B cell (primary cell): ENCODE measurements around the gene PABPN1. TPM values are rescaled to one million over a fixed set of nuclear protein-coding genes. Genes with fewer than 3 reads are reported as not detected.

Experiments
- ATAC-seq: fragments of 200-7000 bp; cut with Tn5 transposase; one replicate; pipeline ENCODE4 v1.10.0; 2021; ENCODE audit warnings: low read depth, mild to moderate bottlenecking, moderate number of reproducible peaks, moderate library complexity
- CTCF ChIA-PET: fragments of 350-600 bp; sonication (Branson Sonifier 250); formaldehyde crosslinking; loops from one replicate; lab custom pipeline; 2021; ENCODE audit warnings: antibody characterized with exemption, inconsistent platforms; lab: Charles Lee
- POLR2A ChIA-PET: fragments of 350-600 bp; sonication (Branson Sonifier 250); formaldehyde crosslinking; loops from one replicate; lab custom pipeline; 2021; ENCODE audit warnings: antibody characterized with exemption; lab: Charles Lee
- DNase-seq: peaks from one replicate; pipeline ENCODE4 v3.0.0; 2013
- H2AFZ ChIP-seq: 2 replicates; pipeline ENCODE4 v1.6.1; 2012; ENCODE audit warnings: mild to moderate bottlenecking, low read depth, low read length; ENCODE audit not compliant: insufficient read depth, poor library complexity, severe bottlenecking
- H3K27ac ChIP-seq, 2 donors: 1 replicate in 1 of 2; 2 replicates in 1 of 2; pipeline ENCODE4 v1.5.1; 2012 to 2013; ENCODE audit warnings: low read length in 2 of 2, mild to moderate bottlenecking in 2 of 2, moderate library complexity in 1 of 2
- H3K27me3 ChIP-seq, 4 experiments: fragments of 200-600 bp in 1 of 4; sonication (generic) in 1 of 4; replicated peaks in 1 of 4; 1 replicate in 2 of 4; 2 replicates in 2 of 4; pipeline versions ENCODE4 v1.6.1 to v1.7.0; 2013 to 2016; ENCODE audit warnings: low read length in 3 of 4, mild to moderate bottlenecking in 2 of 4, mixed read lengths in 1 of 4, moderate library complexity in 1 of 4; ENCODE audit not compliant: insufficient read depth in 4 of 4, control insufficient read depth in 3 of 4; ENCODE audit errors: control extremely low read depth in 1 of 4
- H3K36me3 ChIP-seq, 2 experiments: replicated peaks in 1 of 2; 1 replicate in 1 of 2; 2 replicates in 1 of 2; pipeline versions ENCODE4 v1.6.1 to v1.7.1; 2013; ENCODE audit warnings: low read length in 1 of 2; ENCODE audit not compliant: insufficient read depth in 2 of 2, control insufficient read depth in 1 of 2; ENCODE audit errors: control extremely low read depth in 1 of 2, extremely low read depth in 1 of 2
- H3K4me1 ChIP-seq, 2 donors: fragments of 200-600 bp in 1 of 2; sonication (generic) in 1 of 2; 1 replicate in 1 of 2; 2 replicates in 1 of 2; pipeline versions ENCODE4 v1.5.1 to v1.6.1; 2013 to 2017; ENCODE audit warnings: low read length in 2 of 2; ENCODE audit not compliant: control insufficient read depth in 2 of 2, insufficient read depth in 2 of 2
- H3K4me2 ChIP-seq: replicated peaks from 2 replicates; pipeline ENCODE3; 2012; ENCODE audit warnings: mild to moderate bottlenecking, low read depth, low read length; ENCODE audit not compliant: poor library complexity, severe bottlenecking
- H3K4me3 ChIP-seq, 5 experiments: fragments of 200-600 bp in 1 of 5; sonication (generic) in 1 of 5; 1 replicate in 3 of 5; 2 replicates in 2 of 5; pipeline versions ENCODE4 v1.5.1 to v1.7.0; 2011 to 2016; ENCODE audit warnings: low read length in 4 of 5, mild to moderate bottlenecking in 4 of 5, low read depth in 2 of 5, control low read depth in 1 of 5, moderate library complexity in 1 of 5; ENCODE audit not compliant: insufficient read depth in 1 of 5; ENCODE audit errors: control extremely low read depth in 1 of 5, extremely low read depth in 1 of 5
- H3K79me2 ChIP-seq: fragments of 200-600 bp; sonication (generic); one replicate; pipeline ENCODE4 v1.6.0; 2016; ENCODE audit warnings: low read length; ENCODE audit not compliant: control insufficient read depth, insufficient read depth
- H3K9ac ChIP-seq: fragments of 200-600 bp; sonication (generic); 2 replicates; pipeline ENCODE4 v1.6.1; 2017; ENCODE audit warnings: mild to moderate bottlenecking, low read length, moderate library complexity
- H3K9me3 ChIP-seq, 3 donors: one replicate each; pipeline versions ENCODE4 v1.6.1 to v1.7.1; 2013; ENCODE audit warnings: low read length in 2 of 3; ENCODE audit not compliant: control insufficient read depth in 2 of 3, insufficient read depth in 1 of 3; ENCODE audit errors: control extremely low read depth in 1 of 3
- H4K20me1 ChIP-seq: 2 replicates; pipeline ENCODE4 v1.6.0; 2012; ENCODE audit warnings: mild to moderate bottlenecking, low read length; ENCODE audit not compliant: insufficient read depth, control insufficient read depth, poor library complexity, severe bottlenecking
- H3K27ac Mint-ChIP-seq: one replicate; pipeline ENCODE4 v1.8.0; 2021; ENCODE audit warnings: mixed read lengths
- H3K27me3 Mint-ChIP-seq: one replicate; pipeline ENCODE4 v1.8.0; 2021; ENCODE audit warnings: mixed read lengths
- H3K4me1 Mint-ChIP-seq: one replicate; pipeline ENCODE4 v1.8.0; 2021; ENCODE audit warnings: mixed read lengths
- H3K4me3 Mint-ChIP-seq: one replicate; pipeline ENCODE4 v1.8.0; 2021; ENCODE audit warnings: mixed read lengths
- H3K9me3 Mint-ChIP-seq: one replicate; pipeline ENCODE4 v1.8.0; 2022; ENCODE audit warnings: mixed read lengths; ENCODE audit not compliant: insufficient read depth
- EZH2 ChIP-seq: IDR thresholded peaks from 2 replicates; pipeline ENCODE4 v1.6.1; 2012; ENCODE audit warnings: borderline replicate concordance, low read depth, mild to moderate bottlenecking, moderate library complexity, low read length; ENCODE audit not compliant: insufficient read depth, poor library complexity, severe bottlenecking
- WGBS: methylation state at CpG from one replicate; pipeline ENCODE4 v1.1.5; 2013; ENCODE audit warnings: missing lambda C conversion rate; ENCODE audit not compliant: insufficient coverage; 5-methylcytosine and 5-hydroxymethylcytosine counted together
- intact Hi-C: fragments of 100-400 bp; cut with micrococcal nuclease; formaldehyde crosslinking; loops from one replicate; pipeline ENCODE4 v1.10.0; 2022
- polyA plus RNA-seq: library from polyadenylated mRNA; depleted of rRNA; stranded (reverse); fragments of >200 nt; gene quantifications from 2 replicates; pipeline ENCODE4 v1.2.3, GENCODE V29; 2012
- total RNA-seq, 2 donors: library from RNA; stranded (reverse); fragments of 120-200 nt in 1 of 2; gene quantifications; 1 replicate in 1 of 2; 2 replicates in 1 of 2; pipeline versions ENCODE4 v1.2.3 to v1.2.4, GENCODE V29; 2013 to 2022
- TF ChIP-seq, protein P1 (sequence below): fragments of 200-600 bp; IDR thresholded peaks from one replicate; pipeline ENCODE4 v1.8.0; 2022; ENCODE audit warnings: antibody characterized with exemption, mild to moderate bottlenecking

PABPN1 gene
- total and polyA plus RNA-seq, 2 donors (not counting 1 experiment from before 2014, with no cell fraction given) = 283 to 293 TPM

DNA sequence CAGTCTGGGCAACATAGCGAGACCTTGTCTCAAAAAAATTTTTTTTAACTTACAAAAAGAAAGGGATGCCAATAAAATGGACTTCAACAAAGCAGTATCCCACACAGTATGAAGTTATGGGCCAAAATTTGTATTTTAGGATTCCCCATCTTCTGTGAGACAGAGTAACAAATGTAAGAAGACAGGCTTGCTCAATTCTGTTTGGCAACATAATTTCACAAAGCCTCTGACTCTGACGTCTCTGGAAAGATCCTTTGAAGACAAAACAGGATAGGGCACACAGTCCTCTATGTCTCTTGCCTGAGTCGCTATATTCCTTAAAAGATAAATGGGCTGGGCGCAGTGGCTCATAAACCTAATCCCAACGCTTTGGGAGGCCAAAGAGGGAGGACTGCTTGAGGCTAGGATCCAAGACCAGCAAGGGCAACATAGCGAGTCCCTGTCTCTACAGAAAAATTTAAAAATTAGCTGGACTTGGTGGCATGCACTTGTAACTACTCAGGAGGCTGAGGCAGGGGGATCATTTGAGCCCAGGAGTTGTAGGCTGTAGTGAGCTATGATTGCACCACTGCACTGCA, 34.3 kb upstream of the PABPN1 start:
- Histone ChIP-seq H3K79me2 (peaks cover 8% of the 10 kb centered on the region), H3K9me3 (no peaks in the 10 kb centered on the region), H3K4me1 (peaks cover 13 to 17% of the 10 kb centered on the region in 2 donors), H3K9ac (peak overlapping the region; percentile 83), H3K4me3 (peak overlapping the region; percentile 34 to 90 (median 83)), H3K36me3 (no peaks in the 10 kb centered on the region), H3K4me2 (peak overlapping the region; percentile 84), H3K27ac (peak overlapping the region; percentile 49 to 69), H2AFZ (peak overlapping the region; percentile 92), H4K20me1 (no peaks in the 10 kb centered on the region), H3K27me3 (no peaks in the 10 kb centered on the region)
- no peaks in the 10 kb centered on the region for H3K9me3 Mint-ChIP-seq
- H3K4me3 Mint-ChIP-seq = peak overlapping the region; percentile 98
- intact Hi-C loops = loop anchor here (1.0 to 10.0 kb wide), 8 partner anchors 8 to 698 kb away; partner anchors contain the start of genes ACIN1, AP1G2, C14orf119 and DAD1
- TF ChIP-seq EZH2 = no peak
- TF ChIP-seq, protein P1, sequence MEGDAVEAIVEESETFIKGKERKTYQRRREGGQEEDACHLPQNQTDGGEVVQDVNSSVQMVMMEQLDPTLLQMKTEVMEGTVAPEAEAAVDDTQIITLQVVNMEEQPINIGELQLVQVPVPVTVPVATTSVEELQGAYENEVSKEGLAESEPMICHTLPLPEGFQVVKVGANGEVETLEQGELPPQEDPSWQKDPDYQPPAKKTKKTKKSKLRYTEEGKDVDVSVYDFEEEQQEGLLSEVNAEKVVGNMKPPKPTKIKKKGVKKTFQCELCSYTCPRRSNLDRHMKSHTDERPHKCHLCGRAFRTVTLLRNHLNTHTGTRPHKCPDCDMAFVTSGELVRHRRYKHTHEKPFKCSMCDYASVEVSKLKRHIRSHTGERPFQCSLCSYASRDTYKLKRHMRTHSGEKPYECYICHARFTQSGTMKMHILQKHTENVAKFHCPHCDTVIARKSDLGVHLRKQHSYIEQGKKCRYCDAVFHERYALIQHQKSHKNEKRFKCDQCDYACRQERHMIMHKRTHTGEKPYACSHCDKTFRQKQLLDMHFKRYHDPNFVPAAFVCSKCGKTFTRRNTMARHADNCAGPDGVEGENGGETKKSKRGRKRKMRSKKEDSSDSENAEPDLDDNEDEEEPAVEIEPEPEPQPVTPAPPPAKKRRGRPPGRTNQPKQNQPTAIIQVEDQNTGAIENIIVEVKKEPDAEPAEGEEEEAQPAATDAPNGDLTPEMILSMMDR = no peak
- no peaks in the 10 kb centered on the region for H3K27me3 Mint-ChIP-seq
- ChIA-PET CTCF (interaction anchor here (0.7 to 4.6 kb wide), 6 partner anchors 12 to 167 kb away, joined by 3 to 56 read pairs (median 4); partner anchors contain the start of genes PABPN1 and PPP1R3E), POLR2A (interaction anchor here (0.9 to 1.7 kb wide), 3 partner anchors 15 to 34 kb away, joined by 3 to 26 read pairs (median 13); partner anchors contain the start of genes PABPN1 and PPP1R3E)
- ATAC-seq = no peak
- peak overlapping the region; percentile 93 for H3K27ac Mint-ChIP-seq
- DNase-seq = no peak
- peaks cover 23% of the 10 kb centered on the region for H3K4me1 Mint-ChIP-seq
- 78% methylated on average over 5 of the region's 6 CpGs for WGBS
